B cell (primary cell): ENCODE results near the gene STARD3. TPM values are rescaled to one million over a fixed set of nuclear protein-coding genes. Genes with fewer than 3 reads are reported as not detected.

ENCODE experiments used
- ATAC-seq: fragments of 200-7000 bp; cut with Tn5 transposase; one replicate; pipeline ENCODE4 v1.10.0; 2021; ENCODE audit warnings: low read depth, mild to moderate bottlenecking, moderate number of reproducible peaks, moderate library complexity
- CTCF ChIA-PET: fragments of 350-600 bp; sonication (Branson Sonifier 250); formaldehyde crosslinking; loops from one replicate; lab custom pipeline; 2021; ENCODE audit warnings: antibody characterized with exemption, inconsistent platforms; lab: Charles Lee
- POLR2A ChIA-PET: fragments of 350-600 bp; sonication (Branson Sonifier 250); formaldehyde crosslinking; loops from one replicate; lab custom pipeline; 2021; ENCODE audit warnings: antibody characterized with exemption; lab: Charles Lee
- DNase-seq: peaks from one replicate; pipeline ENCODE4 v3.0.0; 2013
- H2AFZ ChIP-seq: 2 replicates; pipeline ENCODE4 v1.6.1; 2012; ENCODE audit warnings: mild to moderate bottlenecking, low read depth, low read length; ENCODE audit not compliant: insufficient read depth, poor library complexity, severe bottlenecking
- H3K27ac ChIP-seq, 2 donors: 1 replicate in 1 of 2; 2 replicates in 1 of 2; pipeline ENCODE4 v1.5.1; 2012 to 2013; ENCODE audit warnings: low read length in 2 of 2, mild to moderate bottlenecking in 2 of 2, moderate library complexity in 1 of 2
- H3K27me3 ChIP-seq, 4 experiments: fragments of 200-600 bp in 1 of 4; sonication (generic) in 1 of 4; replicated peaks in 1 of 4; 1 replicate in 2 of 4; 2 replicates in 2 of 4; pipeline versions ENCODE4 v1.6.1 to v1.7.0; 2013 to 2016; ENCODE audit warnings: low read length in 3 of 4, mild to moderate bottlenecking in 2 of 4, mixed read lengths in 1 of 4, moderate library complexity in 1 of 4; ENCODE audit not compliant: insufficient read depth in 4 of 4, control insufficient read depth in 3 of 4; ENCODE audit errors: control extremely low read depth in 1 of 4
- H3K36me3 ChIP-seq, 2 experiments: replicated peaks in 1 of 2; 1 replicate in 1 of 2; 2 replicates in 1 of 2; pipeline versions ENCODE4 v1.6.1 to v1.7.1; 2013; ENCODE audit warnings: low read length in 1 of 2; ENCODE audit not compliant: insufficient read depth in 2 of 2, control insufficient read depth in 1 of 2; ENCODE audit errors: control extremely low read depth in 1 of 2, extremely low read depth in 1 of 2
- H3K4me1 ChIP-seq, 2 donors: fragments of 200-600 bp in 1 of 2; sonication (generic) in 1 of 2; 1 replicate in 1 of 2; 2 replicates in 1 of 2; pipeline versions ENCODE4 v1.5.1 to v1.6.1; 2013 to 2017; ENCODE audit warnings: low read length in 2 of 2; ENCODE audit not compliant: control insufficient read depth in 2 of 2, insufficient read depth in 2 of 2
- H3K4me2 ChIP-seq: replicated peaks from 2 replicates; pipeline ENCODE3; 2012; ENCODE audit warnings: mild to moderate bottlenecking, low read depth, low read length; ENCODE audit not compliant: poor library complexity, severe bottlenecking
- H3K4me3 ChIP-seq, 5 experiments: fragments of 200-600 bp in 1 of 5; sonication (generic) in 1 of 5; 1 replicate in 3 of 5; 2 replicates in 2 of 5; pipeline versions ENCODE4 v1.5.1 to v1.7.0; 2011 to 2016; ENCODE audit warnings: low read length in 4 of 5, mild to moderate bottlenecking in 4 of 5, low read depth in 2 of 5, control low read depth in 1 of 5, moderate library complexity in 1 of 5; ENCODE audit not compliant: insufficient read depth in 1 of 5; ENCODE audit errors: control extremely low read depth in 1 of 5, extremely low read depth in 1 of 5
- H3K79me2 ChIP-seq: fragments of 200-600 bp; sonication (generic); one replicate; pipeline ENCODE4 v1.6.0; 2016; ENCODE audit warnings: low read length; ENCODE audit not compliant: control insufficient read depth, insufficient read depth
- H3K9ac ChIP-seq: fragments of 200-600 bp; sonication (generic); 2 replicates; pipeline ENCODE4 v1.6.1; 2017; ENCODE audit warnings: mild to moderate bottlenecking, low read length, moderate library complexity
- H3K9me3 ChIP-seq, 3 donors: one replicate each; pipeline versions ENCODE4 v1.6.1 to v1.7.1; 2013; ENCODE audit warnings: low read length in 2 of 3; ENCODE audit not compliant: control insufficient read depth in 2 of 3, insufficient read depth in 1 of 3; ENCODE audit errors: control extremely low read depth in 1 of 3
- H4K20me1 ChIP-seq: 2 replicates; pipeline ENCODE4 v1.6.0; 2012; ENCODE audit warnings: mild to moderate bottlenecking, low read length; ENCODE audit not compliant: insufficient read depth, control insufficient read depth, poor library complexity, severe bottlenecking
- H3K27ac Mint-ChIP-seq: one replicate; pipeline ENCODE4 v1.8.0; 2021; ENCODE audit warnings: mixed read lengths
- H3K27me3 Mint-ChIP-seq: one replicate; pipeline ENCODE4 v1.8.0; 2021; ENCODE audit warnings: mixed read lengths
- H3K4me1 Mint-ChIP-seq: one replicate; pipeline ENCODE4 v1.8.0; 2021; ENCODE audit warnings: mixed read lengths
- H3K4me3 Mint-ChIP-seq: one replicate; pipeline ENCODE4 v1.8.0; 2021; ENCODE audit warnings: mixed read lengths
- H3K9me3 Mint-ChIP-seq: one replicate; pipeline ENCODE4 v1.8.0; 2022; ENCODE audit warnings: mixed read lengths; ENCODE audit not compliant: insufficient read depth
- CTCF ChIP-seq: fragments of 200-600 bp; IDR thresholded peaks from one replicate; pipeline ENCODE4 v1.8.0; 2022; ENCODE audit warnings: antibody characterized with exemption, mild to moderate bottlenecking
- EZH2 ChIP-seq: IDR thresholded peaks from 2 replicates; pipeline ENCODE4 v1.6.1; 2012; ENCODE audit warnings: borderline replicate concordance, low read depth, mild to moderate bottlenecking, moderate library complexity, low read length; ENCODE audit not compliant: insufficient read depth, poor library complexity, severe bottlenecking
- WGBS: methylation state at CpG from one replicate; pipeline ENCODE4 v1.1.5; 2013; ENCODE audit warnings: missing lambda C conversion rate; ENCODE audit not compliant: insufficient coverage; 5-methylcytosine and 5-hydroxymethylcytosine counted together
- intact Hi-C: fragments of 100-400 bp; cut with micrococcal nuclease; formaldehyde crosslinking; loops from one replicate; pipeline ENCODE4 v1.10.0; 2022
- polyA plus RNA-seq: library from polyadenylated mRNA; depleted of rRNA; stranded (reverse); fragments of >200 nt; gene quantifications from 2 replicates; pipeline ENCODE4 v1.2.3, GENCODE V29; 2012
- total RNA-seq, 2 donors: library from RNA; stranded (reverse); fragments of 120-200 nt in 1 of 2; gene quantifications; 1 replicate in 1 of 2; 2 replicates in 1 of 2; pipeline versions ENCODE4 v1.2.3 to v1.2.4, GENCODE V29; 2013 to 2022

STARD3 gene
- total and polyA plus RNA-seq, 2 donors (not counting 1 experiment from before 2014, with no cell fraction given), result 93.1 to 231 TPM

DNA sequence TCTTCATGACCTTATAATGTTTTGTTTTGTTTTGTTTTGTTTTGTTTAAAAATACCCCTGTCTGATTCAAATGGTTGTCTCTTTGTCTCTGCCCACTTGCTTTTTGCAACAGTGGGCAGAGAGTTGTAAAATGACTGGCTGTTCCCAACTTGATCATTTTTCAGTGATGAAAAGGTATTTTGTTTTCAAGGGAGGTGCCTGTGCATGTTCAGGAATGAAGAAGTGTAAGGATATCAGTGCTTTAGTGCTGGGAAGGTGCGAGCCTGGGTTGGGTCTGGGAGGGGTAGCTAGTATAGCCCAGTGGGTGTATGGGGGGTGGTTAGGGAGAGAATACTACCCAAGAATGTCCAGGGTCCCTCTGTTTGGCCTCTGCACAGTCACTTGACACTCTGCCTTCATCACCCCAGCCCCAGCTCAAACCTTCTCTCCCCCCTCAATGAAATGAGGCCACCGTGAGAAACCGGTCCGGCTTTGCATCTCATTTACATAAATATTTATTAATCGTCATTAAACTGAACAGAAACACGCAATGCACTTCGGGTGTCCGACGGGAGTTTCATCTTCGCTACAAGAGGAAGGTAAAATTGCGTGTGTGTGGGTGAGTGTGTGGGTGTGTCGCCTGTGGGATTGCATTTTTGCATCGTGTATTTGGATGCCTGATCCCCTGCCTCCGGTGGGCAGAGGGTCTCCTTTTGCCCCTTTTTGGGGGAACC is 33.5 kb upstream of the STARD3 start:
- TF ChIP-seq EZH2 (no peak), CTCF (no peak)
- H2AFZ ChIP-seq, result no peak overlapping the region
- H3K4me3 Mint-ChIP-seq, result peak overlapping the region; percentile 59
- intact Hi-C loops, result no loop called here
- H3K27ac Mint-ChIP-seq, result no peak overlapping the region
- ChIA-PET POLR2A (no interaction called here), CTCF (interaction anchor here (0.8 kb wide), 1 partner anchor 19 kb away, joined by 4 read pairs; no protein-coding TSS in a partner anchor)
- H3K27ac ChIP-seq, result no peak overlapping the region
- peaks cover 0 to 96% (median 73%) of the 10 kb centered on the region in 4 experiments for H3K27me3 ChIP-seq
- H3K4me2 ChIP-seq, result peak overlapping the region; percentile 83
- H3K4me1 Mint-ChIP-seq, result peaks cover 42% of the 10 kb centered on the region
- peaks cover 0 to 59% (median 0%) of the 10 kb centered on the region in 3 donors for H3K9me3 ChIP-seq
- peaks cover 56% of the 10 kb centered on the region for H3K27me3 Mint-ChIP-seq
- H3K4me1 ChIP-seq, result peaks cover 65 to 66% of the 10 kb centered on the region in 2 donors
- no peaks in the 10 kb centered on the region for H3K9me3 Mint-ChIP-seq
- H4K20me1 ChIP-seq, result peaks cover 3% of the 10 kb centered on the region
- H3K9ac ChIP-seq, result peak overlapping the region; percentile 32
- H3K36me3 ChIP-seq, result no peaks in the 10 kb centered on the region
- H3K79me2 ChIP-seq, result no peaks in the 10 kb centered on the region
- ATAC-seq (no peak), DNase-seq (peak; percentile 68)
- 7% methylated on average over 2 of the region's 14 CpGs for WGBS
- peak overlapping the region in 1 of 5 experiments; percentile 24 for H3K4me3 ChIP-seq
